PC-3 (cell line): Measurements from ENCODE around the gene FBXW7.

Experiments
- EZH2 ChIP-seq: fragments of 300-600 bp; sonication (generic); IDR thresholded peaks from one replicate; pipeline ENCODE4 v1.6.1; 2017; ENCODE audit warnings: antibody characterized with exemption, mild to moderate bottlenecking, low read length; ENCODE audit not compliant: unreplicated experiment
- EZH2phosphoT487 ChIP-seq: fragments of 300-600 bp; sonication (generic); IDR thresholded peaks from 2 replicates; pipeline ENCODE4 v1.6.1; 2018; ENCODE audit warnings: mild to moderate bottlenecking, antibody characterized with exemption, low read length, borderline replicate concordance
- TF ChIP-seq, protein P1 (sequence below): fragments of 300-600 bp; sonication (generic); conservative IDR thresholded peaks from 2 replicates; pipeline ENCODE4 v1.5.1; 2017; ENCODE audit warnings: antibody characterized with exemption, low read depth, mild to moderate bottlenecking, low read length

GRCh38 chr4:152503653-152504290 lies 32.1 kb downstream of the FBXW7 start:
- TF ChIP-seq, protein P1, sequence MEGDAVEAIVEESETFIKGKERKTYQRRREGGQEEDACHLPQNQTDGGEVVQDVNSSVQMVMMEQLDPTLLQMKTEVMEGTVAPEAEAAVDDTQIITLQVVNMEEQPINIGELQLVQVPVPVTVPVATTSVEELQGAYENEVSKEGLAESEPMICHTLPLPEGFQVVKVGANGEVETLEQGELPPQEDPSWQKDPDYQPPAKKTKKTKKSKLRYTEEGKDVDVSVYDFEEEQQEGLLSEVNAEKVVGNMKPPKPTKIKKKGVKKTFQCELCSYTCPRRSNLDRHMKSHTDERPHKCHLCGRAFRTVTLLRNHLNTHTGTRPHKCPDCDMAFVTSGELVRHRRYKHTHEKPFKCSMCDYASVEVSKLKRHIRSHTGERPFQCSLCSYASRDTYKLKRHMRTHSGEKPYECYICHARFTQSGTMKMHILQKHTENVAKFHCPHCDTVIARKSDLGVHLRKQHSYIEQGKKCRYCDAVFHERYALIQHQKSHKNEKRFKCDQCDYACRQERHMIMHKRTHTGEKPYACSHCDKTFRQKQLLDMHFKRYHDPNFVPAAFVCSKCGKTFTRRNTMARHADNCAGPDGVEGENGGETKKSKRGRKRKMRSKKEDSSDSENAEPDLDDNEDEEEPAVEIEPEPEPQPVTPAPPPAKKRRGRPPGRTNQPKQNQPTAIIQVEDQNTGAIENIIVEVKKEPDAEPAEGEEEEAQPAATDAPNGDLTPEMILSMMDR: no peak
- TF ChIP-seq EZH2 (no peak), EZH2phosphoT487 (no peak)
